Erythroblast (primary cell): Measurements from ENCODE around the gene UGT1A4.

ENCODE experiments used
- GATA1 ChIP-seq: IDR thresholded peaks from 2 replicates; pipeline ENCODE4 v1.6.1; 2011; ENCODE audit warnings: low read depth, mild to moderate bottlenecking, control low read depth, low read length, moderate library complexity
- POLR2A ChIP-seq: IDR thresholded peaks from 2 replicates; pipeline ENCODE4 v1.6.1; 2011; ENCODE audit warnings: mild to moderate bottlenecking, low read length

DNA sequence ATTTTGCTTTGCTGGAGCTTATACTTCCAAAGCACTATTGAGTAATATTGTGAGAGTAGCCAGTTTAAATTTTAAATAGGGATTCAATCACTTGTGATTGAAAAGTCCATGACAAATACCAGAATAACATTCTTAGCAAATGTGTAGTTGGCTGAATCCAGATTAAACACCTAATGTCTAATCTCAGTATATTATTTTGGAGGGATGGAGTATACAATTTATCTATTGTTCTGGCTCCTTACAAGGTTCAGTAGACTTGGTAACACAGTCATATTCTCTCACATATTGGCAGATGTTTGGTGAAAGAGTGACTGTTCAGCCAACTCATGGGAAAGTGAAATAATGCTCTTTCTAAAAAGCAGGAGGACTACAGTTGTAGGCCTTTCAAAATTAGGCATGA is 44.6 kb upstream of the UGT1A4 start:
- no peak for TF ChIP-seq POLR2A
- no peak for TF ChIP-seq GATA1
